ENCODE data around the gene EPG5.
"Not testable (repeated sequence)": the region's sequence is repeated elsewhere in the genome, so short reads cannot be mapped to it uniquely, and the experiment has no call there.

The EPG5 gene

DNA sequence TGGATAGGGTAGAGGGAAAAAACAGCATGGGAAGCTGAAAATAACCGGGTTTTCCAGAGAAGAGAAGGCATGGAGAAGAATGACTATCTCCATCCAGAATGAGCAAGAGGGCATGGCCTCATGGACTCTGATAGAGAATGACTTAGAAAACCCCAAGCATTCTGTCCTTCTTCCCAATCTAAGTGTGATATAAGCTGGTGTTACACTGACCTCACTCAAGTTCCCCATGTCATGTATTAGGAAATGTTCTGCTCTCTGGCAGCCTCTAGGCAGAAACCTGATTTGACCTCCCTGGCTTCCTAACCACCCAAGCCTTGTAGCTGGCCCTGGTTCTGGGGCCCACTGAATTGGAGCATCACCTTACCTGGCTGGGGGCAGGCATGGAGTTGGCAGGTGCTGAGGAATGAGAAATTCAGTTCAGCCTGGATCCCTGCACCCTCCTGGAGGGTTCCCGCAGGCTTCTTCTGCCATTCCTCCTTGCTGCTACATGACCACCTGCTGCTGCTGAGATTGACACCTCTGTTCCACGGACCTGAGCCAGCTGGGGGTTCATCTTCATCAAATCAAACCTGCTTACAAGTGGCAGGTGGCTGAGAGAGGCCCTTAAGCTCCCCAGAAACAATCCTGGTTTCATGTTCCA, 146.9 kb downstream of the EPG5 start:
- no peak overlapping the region for H3K4me3 Mint-ChIP-seq
- H3K27me3 Mint-ChIP-seq = no peaks in the 10 kb centered on the region

GRCh38 chr18:45818765-45819164, 148.4 kb downstream of the EPG5 start:
- H3K27ac Mint-ChIP-seq = not testable (repeated sequence)

More for the DNA sequence above, 146.9 kb downstream of the EPG5 start:
- Mint-ChIP-seq H3K36me3 (peaks cover 4% of the 10 kb centered on the region), H3K9me3 (ENCODE audit: low read depth) (no peaks in the 10 kb centered on the region), H3K27ac (no peak overlapping the region), H3K4me1 (ENCODE audit: low read depth) (peaks cover 11% of the 10 kb centered on the region)

GRCh38 chr18:45817543-45817942, 149.6 kb downstream of the EPG5 start:
- Mint-ChIP-seq H3K27me3 (no peaks in the 10 kb centered on the region), H3K36me3 (peaks cover 4% of the 10 kb centered on the region), H3K9me3 (ENCODE audit: low read depth) (no peaks in the 10 kb centered on the region), H3K4me3 (no peak overlapping the region), H3K4me1 (ENCODE audit: low read depth) (peaks cover 2% of the 10 kb centered on the region), H3K27ac (no peak overlapping the region)

More at GRCh38 chr18:45818765-45819164, 148.4 kb downstream of the EPG5 start:
- H3K4me3 Mint-ChIP-seq; H3K27me3 Mint-ChIP-seq; H3K9me3 Mint-ChIP-seq (ENCODE audit: low read depth); H3K36me3 Mint-ChIP-seq; H3K4me1 Mint-ChIP-seq (ENCODE audit: low read depth): not testable (repeated sequence)

DNA sequence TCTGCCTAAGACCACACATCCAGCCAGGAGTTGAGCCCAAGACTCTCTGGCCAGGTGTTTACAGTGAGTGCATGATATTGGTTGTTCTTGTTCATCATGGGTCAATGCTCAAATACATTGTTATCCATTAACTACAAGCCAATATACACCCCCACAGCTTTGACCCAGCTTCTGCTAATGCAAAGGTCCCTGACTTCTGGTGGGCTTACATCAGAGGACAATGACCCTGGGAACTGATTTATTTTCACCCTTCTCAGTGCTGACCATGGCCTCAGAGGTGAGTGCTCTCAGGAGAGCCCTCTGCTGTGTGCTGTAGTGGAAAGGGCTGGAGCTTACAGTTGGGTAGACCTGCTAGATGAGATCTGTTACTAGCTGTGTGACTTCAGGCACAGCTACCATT, 152.4 kb downstream of the EPG5 start:
- not testable (repeated sequence) for H3K27me3 Mint-ChIP-seq, H3K27ac Mint-ChIP-seq, H3K4me3 Mint-ChIP-seq

DNA sequence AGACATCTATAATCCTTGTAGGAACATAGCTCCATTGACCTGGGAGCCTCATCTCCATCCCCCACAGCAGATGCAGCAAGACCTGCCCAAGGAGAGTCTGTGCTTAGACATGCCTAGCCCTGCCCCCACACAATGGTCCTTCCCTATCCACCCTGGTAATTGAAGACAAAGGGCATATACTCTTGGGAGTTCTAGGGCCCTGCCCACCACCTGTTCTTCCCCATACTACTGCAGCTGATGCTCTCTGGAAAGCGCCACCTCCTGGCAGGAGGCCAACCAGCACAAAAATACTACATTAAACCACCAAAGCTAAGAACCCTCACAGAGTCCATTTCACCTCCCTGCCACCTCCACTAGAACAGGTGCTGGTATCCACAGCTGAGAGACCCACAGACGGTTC, 160.0 kb downstream of the EPG5 start:
- H3K27me3 Mint-ChIP-seq, H3K4me3 Mint-ChIP-seq, H3K27ac Mint-ChIP-seq: not testable (repeated sequence)
- Mint-ChIP-seq H3K9me3 (ENCODE audit: low read depth) (peaks cover 12% of the 10 kb centered on the region), H3K36me3 (peaks cover 23% of the 10 kb centered on the region), H3K4me1 (ENCODE audit: low read depth) (peaks cover 14% of the 10 kb centered on the region)

More for the DNA sequence above, 152.4 kb downstream of the EPG5 start:
- H3K36me3 Mint-ChIP-seq = peaks cover 11% of the 10 kb centered on the region
- H3K9me3 Mint-ChIP-seq (ENCODE audit: low read depth); H3K4me1 Mint-ChIP-seq (ENCODE audit: low read depth): not testable (repeated sequence)

DNA sequence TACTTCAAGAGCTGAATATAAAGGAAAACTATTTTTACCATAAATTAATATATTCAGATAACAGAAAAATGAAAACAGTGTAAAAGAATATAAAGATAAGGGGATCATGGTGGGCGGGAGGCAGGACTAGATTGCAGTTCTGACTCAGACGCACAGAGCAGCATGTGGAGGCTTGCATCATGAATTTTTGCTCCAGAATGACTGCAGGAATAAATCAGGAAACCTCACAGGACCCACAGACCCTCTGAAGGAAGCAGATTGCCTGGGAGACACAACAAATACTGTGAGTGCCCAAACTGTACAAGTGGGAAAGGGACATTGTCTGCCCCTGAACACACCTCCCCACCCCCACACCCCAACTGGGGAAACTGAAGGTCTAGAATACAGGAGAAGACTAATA, 160.9 kb downstream of the EPG5 start:
- H3K36me3 Mint-ChIP-seq = peaks cover 21% of the 10 kb centered on the region
- no peak overlapping the region for H3K27ac Mint-ChIP-seq
- H3K9me3 Mint-ChIP-seq (ENCODE audit: low read depth) = peaks cover 12% of the 10 kb centered on the region
- peaks cover 4% of the 10 kb centered on the region for H3K27me3 Mint-ChIP-seq
- H3K4me1 Mint-ChIP-seq (ENCODE audit: low read depth) = peaks cover 14% of the 10 kb centered on the region
- H3K4me3 Mint-ChIP-seq = no peak overlapping the region

GRCh38 chr18:45805551-45805950, 161.6 kb downstream of the EPG5 start:
- H3K27ac Mint-ChIP-seq = no peak overlapping the region
- H3K36me3 Mint-ChIP-seq = peaks cover 24% of the 10 kb centered on the region
- no peak overlapping the region for H3K4me3 Mint-ChIP-seq
- peaks cover 12% of the 10 kb centered on the region for H3K9me3 Mint-ChIP-seq (ENCODE audit: low read depth)
- peaks cover 4% of the 10 kb centered on the region for H3K27me3 Mint-ChIP-seq
- H3K4me1 Mint-ChIP-seq (ENCODE audit: low read depth) = peaks cover 14% of the 10 kb centered on the region

DNA sequence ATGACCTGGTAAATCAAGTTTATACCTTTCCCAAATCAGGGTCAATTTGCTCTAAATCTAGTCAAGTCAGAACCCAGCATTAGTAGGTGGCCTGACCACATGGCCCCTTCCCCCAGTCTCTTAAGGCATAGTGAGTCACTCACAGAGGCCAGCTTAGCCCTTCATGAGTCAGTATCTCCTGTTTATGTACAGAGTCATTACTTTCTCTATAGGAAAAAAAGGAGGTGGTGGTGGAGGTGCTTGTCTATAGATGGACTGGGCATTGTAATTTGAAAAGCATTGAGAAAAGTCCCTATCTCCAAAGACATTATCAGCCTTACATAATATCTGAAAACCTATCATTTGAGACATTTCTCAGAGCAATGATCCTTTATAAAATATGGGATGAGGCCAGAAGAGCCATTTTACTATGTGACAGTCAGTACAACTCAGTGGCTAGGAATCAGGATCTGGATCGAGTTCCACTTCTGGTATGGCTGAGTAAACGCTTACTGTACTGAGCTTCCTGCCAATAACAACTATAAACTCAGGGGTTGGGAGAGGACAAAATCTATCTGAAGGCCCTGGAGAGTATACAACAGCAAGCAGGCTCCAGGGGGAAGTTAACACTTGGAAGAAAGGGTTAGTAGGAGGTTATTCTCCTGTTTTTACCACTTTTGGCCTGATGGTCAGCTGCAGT, 164.2 kb downstream of the EPG5 start:
- H3K4me1 Mint-ChIP-seq (ENCODE audit: low read depth) = peaks cover 3% of the 10 kb centered on the region
- peaks cover 5% of the 10 kb centered on the region for H3K9me3 Mint-ChIP-seq (ENCODE audit: low read depth)
- peaks cover 16% of the 10 kb centered on the region for H3K36me3 Mint-ChIP-seq
- peaks cover 4% of the 10 kb centered on the region for H3K27me3 Mint-ChIP-seq
- no peak overlapping the region for H3K4me3 Mint-ChIP-seq
- H3K27ac Mint-ChIP-seq = no peak overlapping the region

GRCh38 chr18:45801416-45802004, 165.6 kb downstream of the EPG5 start:
- Mint-ChIP-seq H3K27me3 (peaks cover 4% of the 10 kb centered on the region), H3K27ac (no peak overlapping the region), H3K4me3 (no peak overlapping the region), H3K4me1 (ENCODE audit: low read depth) (peaks cover 3% of the 10 kb centered on the region), H3K9me3 (ENCODE audit: low read depth) (peaks cover 5% of the 10 kb centered on the region), H3K36me3 (peaks cover 13% of the 10 kb centered on the region)

Data from activated naive CD8-positive, alpha-beta T cell (primary cell).